Activated naive CD8-positive, alpha-beta T cell treated with anti-CD3 and anti-CD28 coated beads, Interleukin-2, amount 10 ng/mL, durations not matched to agents 7 days and 5 days (primary cell): ENCODE results near the gene TMEM18. TPM values are rescaled to one million over a fixed set of nuclear protein-coding genes. Genes with fewer than 3 reads are reported as not detected.

Experiments
- ATAC-seq: fragments of 150-1000 bp; cut with Tn5 transposase; one replicate; pipeline ENCODE4 v1.10.0; 2021; ENCODE audit warnings: low read depth, moderate library complexity
- POLR2A ChIA-PET: fragments of 350-600 bp; sonication (Branson Sonifier 250); formaldehyde crosslinking; loops from one replicate; lab custom pipeline; 2021; ENCODE audit warnings: antibody characterized with exemption; lab: Charles Lee
- DNase-seq: peaks from one replicate; pipeline ENCODE4 v3.0.0; 2021
- H3K27ac Mint-ChIP-seq: one replicate; pipeline ENCODE4 v1.8.0; 2022; ENCODE audit warnings: mild to moderate bottlenecking, mixed read lengths
- H3K27me3 Mint-ChIP-seq: one replicate; pipeline ENCODE4 v1.8.0; 2022; ENCODE audit warnings: mild to moderate bottlenecking, moderate library complexity, mixed read lengths
- H3K36me3 Mint-ChIP-seq: one replicate; pipeline ENCODE4 v1.8.0; 2021; ENCODE audit warnings: mild to moderate bottlenecking, mixed read lengths
- H3K4me1 Mint-ChIP-seq: one replicate; pipeline ENCODE4 v1.8.0; 2021; ENCODE audit warnings: mixed read lengths
- H3K4me3 Mint-ChIP-seq: one replicate; pipeline ENCODE4 v1.8.0; 2022; ENCODE audit warnings: mild to moderate bottlenecking, moderate library complexity, mixed read lengths
- H3K9me3 Mint-ChIP-seq: one replicate; pipeline ENCODE4 v1.8.0; 2021; ENCODE audit warnings: mixed read lengths
- total RNA-seq, 2 experiments: library from RNA; stranded (reverse); gene quantifications; one replicate each; pipeline ENCODE4 v1.2.3, GENCODE V29; 2021

Gene TMEM18
- total RNA-seq, 2 experiments from 2014 or later, result 30.4 to 31.3 TPM

GRCh38 chr2:627926-628560, 49.2 kb downstream of the TMEM18 start:
- no peak overlapping the region for H3K4me3 Mint-ChIP-seq
- H3K9me3 Mint-ChIP-seq, result no peaks in the 10 kb centered on the region

DNA sequence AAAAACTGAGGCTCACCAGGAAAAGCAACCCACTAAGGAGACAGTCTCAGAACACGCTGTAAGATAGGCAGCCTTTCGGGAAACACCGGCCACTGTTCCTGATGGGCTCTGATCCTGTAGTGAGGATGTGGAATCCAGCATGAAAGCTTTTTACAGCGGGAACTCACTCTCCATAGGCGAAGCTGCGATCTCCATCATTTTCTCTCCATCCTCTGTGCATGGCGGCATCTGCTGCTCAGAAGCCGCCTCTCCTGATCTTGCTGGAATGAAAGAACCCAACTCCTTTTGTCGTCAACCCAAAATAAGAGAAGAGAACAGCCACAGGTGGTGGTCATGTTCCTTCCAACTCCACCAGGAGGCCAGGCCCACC, 49.9 kb downstream of the TMEM18 start:
- Mint-ChIP-seq H3K4me1 (no peaks in the 10 kb centered on the region), H3K27ac (no peak overlapping the region), H3K4me3 (no peak overlapping the region), H3K36me3 (no peaks in the 10 kb centered on the region), H3K9me3 (no peaks in the 10 kb centered on the region), H3K27me3 (peaks cover 12% of the 10 kb centered on the region)
- ATAC-seq (no peak), DNase-seq (no peak)
- POLR2A ChIA-PET, result no interaction called here

More at GRCh38 chr2:627926-628560, 49.2 kb downstream of the TMEM18 start:
- Mint-ChIP-seq H3K4me1 (no peaks in the 10 kb centered on the region), H3K27me3 (peaks cover 12% of the 10 kb centered on the region), H3K36me3 (no peaks in the 10 kb centered on the region), H3K27ac (no peak overlapping the region)
- ATAC-seq, result no peak
- POLR2A ChIA-PET, result no interaction called here
- no peak for DNase-seq

DNA sequence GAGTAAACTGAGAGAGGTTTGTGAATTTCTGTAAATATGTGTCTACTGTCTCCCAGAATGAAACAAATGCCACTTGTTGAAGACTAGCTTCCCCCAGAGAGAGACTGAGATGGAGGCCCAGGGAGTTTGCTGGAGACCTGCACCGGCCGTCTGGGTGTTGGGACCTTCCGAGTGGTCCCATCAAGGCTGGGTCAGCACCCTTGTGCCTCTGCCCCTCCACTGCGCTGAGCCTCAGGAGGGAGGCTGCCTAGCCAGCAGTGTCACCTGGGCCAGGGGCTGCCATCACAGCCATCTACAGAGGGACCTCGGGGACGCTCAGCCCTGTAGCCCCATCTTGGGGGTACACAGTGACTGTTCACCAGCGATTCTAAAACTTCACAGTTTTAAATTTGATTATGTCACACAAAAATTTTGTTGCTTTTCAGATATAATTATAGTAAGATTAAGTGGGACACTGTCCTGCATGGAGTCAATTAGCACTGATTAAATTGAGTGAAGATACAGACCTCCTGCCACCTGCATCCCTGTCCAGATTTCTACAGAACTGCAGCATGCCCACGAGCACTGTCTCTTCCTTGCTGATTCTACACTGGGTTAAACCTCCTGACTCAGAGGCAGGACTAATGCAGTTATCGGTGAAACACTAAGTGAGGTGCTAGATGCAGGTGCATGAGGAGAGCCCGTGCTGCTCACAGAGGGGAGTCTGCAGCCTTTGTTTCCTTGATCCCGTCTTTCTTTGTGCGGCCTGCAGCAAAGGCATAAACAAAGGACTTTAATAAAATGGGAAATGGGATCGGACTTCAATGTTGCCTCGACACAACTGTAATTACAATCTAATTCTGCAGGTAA, 50.5 kb downstream of the TMEM18 start:
- Mint-ChIP-seq H3K27me3 (peaks cover 11% of the 10 kb centered on the region), H3K27ac (no peak overlapping the region), H3K4me3 (no peak overlapping the region), H3K4me1 (no peaks in the 10 kb centered on the region), H3K9me3 (no peaks in the 10 kb centered on the region), H3K36me3 (no peaks in the 10 kb centered on the region)
- POLR2A ChIA-PET, result no interaction called here
- DNase-seq, result no peak
- ATAC-seq, result no peak

GRCh38 chr2:625415-626333, 51.5 kb downstream of the TMEM18 start:
- no peak overlapping the region for H3K4me3 Mint-ChIP-seq
- POLR2A ChIA-PET, result no interaction called here
- ATAC-seq, result no peak

GRCh38 chr2:624551-625347, 52.5 kb downstream of the TMEM18 start:
- no peak overlapping the region for H3K27ac Mint-ChIP-seq
- ATAC-seq, result no peak
- no peaks in the 10 kb centered on the region for H3K9me3 Mint-ChIP-seq
- H3K4me3 Mint-ChIP-seq, result no peak overlapping the region
- peaks cover 4% of the 10 kb centered on the region for H3K27me3 Mint-ChIP-seq
- no peaks in the 10 kb centered on the region for H3K36me3 Mint-ChIP-seq
- POLR2A ChIA-PET, result no interaction called here
- H3K4me1 Mint-ChIP-seq, result no peaks in the 10 kb centered on the region
- no peak for DNase-seq

More at GRCh38 chr2:625415-626333, 51.5 kb downstream of the TMEM18 start:
- Mint-ChIP-seq H3K36me3 (no peaks in the 10 kb centered on the region), H3K27me3 (peaks cover 5% of the 10 kb centered on the region), H3K4me1 (no peaks in the 10 kb centered on the region), H3K27ac (no peak overlapping the region), H3K9me3 (no peaks in the 10 kb centered on the region)
- no peak for DNase-seq

GRCh38 chr2:624096-624495, 53.1 kb downstream of the TMEM18 start:
- H3K4me3 Mint-ChIP-seq, result no peak overlapping the region
- ATAC-seq, result no peak

GRCh38 chr2:623130-623922, 53.9 kb downstream of the TMEM18 start:
- Mint-ChIP-seq H3K27ac (no peak overlapping the region), H3K27me3 (peaks cover 2% of the 10 kb centered on the region), H3K9me3 (no peaks in the 10 kb centered on the region), H3K4me1 (no peaks in the 10 kb centered on the region), H3K4me3 (no peak overlapping the region), H3K36me3 (no peaks in the 10 kb centered on the region)
- DNase-seq (no peak), ATAC-seq (no peak)
- POLR2A ChIA-PET, result no interaction called here

More at GRCh38 chr2:624096-624495, 53.1 kb downstream of the TMEM18 start:
- peaks cover 3% of the 10 kb centered on the region for H3K27me3 Mint-ChIP-seq
- POLR2A ChIA-PET, result no interaction called here
- H3K36me3 Mint-ChIP-seq, result no peaks in the 10 kb centered on the region
- no peaks in the 10 kb centered on the region for H3K9me3 Mint-ChIP-seq
- H3K27ac Mint-ChIP-seq, result no peak overlapping the region
- no peak for DNase-seq
- no peaks in the 10 kb centered on the region for H3K4me1 Mint-ChIP-seq

GRCh38 chr2:622357-622756, 54.8 kb downstream of the TMEM18 start:
- no peak overlapping the region for H3K27ac Mint-ChIP-seq
- ATAC-seq, result no peak
- H3K4me1 Mint-ChIP-seq, result no peaks in the 10 kb centered on the region
- no peaks in the 10 kb centered on the region for H3K27me3 Mint-ChIP-seq
- DNase-seq, result no peak
- no peak overlapping the region for H3K4me3 Mint-ChIP-seq
- H3K9me3 Mint-ChIP-seq, result no peaks in the 10 kb centered on the region
- no peaks in the 10 kb centered on the region for H3K36me3 Mint-ChIP-seq
- POLR2A ChIA-PET, result no interaction called here

- ATAC-seq (no peak), DNase-seq (no peak)
- H3K4me3 Mint-ChIP-seq, result no peak overlapping the region
- peaks cover 1% of the 10 kb centered on the region for H3K27me3 Mint-ChIP-seq
- H3K4me1 Mint-ChIP-seq, result no peaks in the 10 kb centered on the region
- no peaks in the 10 kb centered on the region for H3K36me3 Mint-ChIP-seq
- POLR2A ChIA-PET, result no interaction called here
- H3K9me3 Mint-ChIP-seq, result no peaks in the 10 kb centered on the region
- H3K27ac Mint-ChIP-seq, result no peak overlapping the region
Measured at GRCh38 chr2:621303-622099, 55.7 kb downstream of the TMEM18 start.

GRCh38 chr2:620471-621302, 56.5 kb downstream of the TMEM18 start:
- no peaks in the 10 kb centered on the region for H3K4me1 Mint-ChIP-seq
- no peak overlapping the region for H3K4me3 Mint-ChIP-seq
- no peak overlapping the region for H3K27ac Mint-ChIP-seq
- POLR2A ChIA-PET, result no interaction called here
- ATAC-seq, result no peak
- H3K36me3 Mint-ChIP-seq, result no peaks in the 10 kb centered on the region
- no peaks in the 10 kb centered on the region for H3K9me3 Mint-ChIP-seq
- peaks cover 5% of the 10 kb centered on the region for H3K27me3 Mint-ChIP-seq
- no peak for DNase-seq

DNA sequence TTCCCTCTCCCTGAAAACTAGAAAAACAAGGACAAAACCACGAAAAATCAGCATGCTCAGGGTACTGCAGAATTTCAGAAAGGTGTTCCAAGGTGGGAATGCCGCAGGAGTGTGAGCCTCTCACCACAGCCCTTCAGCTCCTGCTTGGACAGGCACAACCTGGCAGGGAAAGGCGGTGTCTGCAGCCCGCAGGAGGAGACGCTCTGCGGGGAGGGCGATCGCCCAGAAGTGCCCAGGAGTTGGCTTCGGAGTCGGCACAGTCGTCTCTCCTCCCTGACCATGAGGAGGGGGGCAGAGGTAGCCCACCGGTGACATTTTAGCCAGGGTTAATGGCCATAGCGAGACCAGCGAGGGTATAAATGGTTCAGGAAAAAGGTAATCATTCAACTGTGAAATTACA, 57.2 kb downstream of the TMEM18 start:
- DNase-seq (no peak), ATAC-seq (no peak)
- no peak overlapping the region for H3K4me3 Mint-ChIP-seq
- H3K36me3 Mint-ChIP-seq, result no peaks in the 10 kb centered on the region
- H3K27me3 Mint-ChIP-seq, result peaks cover 5% of the 10 kb centered on the region
- no peaks in the 10 kb centered on the region for H3K9me3 Mint-ChIP-seq
- H3K4me1 Mint-ChIP-seq, result no peaks in the 10 kb centered on the region
- H3K27ac Mint-ChIP-seq, result no peak overlapping the region
- POLR2A ChIA-PET, result no interaction called here
